ENCODE measurements around the gene PTGFR.

Gene PTGFR

GRCh38 chr1:78520216-78520615 lies 29.4 kb downstream of the PTGFR start:
- DNase-seq (ENCODE audit: low read depth in 2 of 2) = no peak

GRCh38 chr1:78520843-78521242 lies 30.1 kb downstream of the PTGFR start:
- no peak for DNase-seq (ENCODE audit: low read depth in 2 of 2)

- DNase-seq (ENCODE audit: low read depth in 2 of 2) = no peak
Observed at GRCh38 chr1:78522136-78522535, 31.4 kb downstream of the PTGFR start.

- no peak for DNase-seq (ENCODE audit: low read depth in 2 of 2)
Observed at GRCh38 chr1:78526496-78526895, 35.7 kb downstream of the PTGFR start.

GRCh38 chr1:78527706-78528105 lies 36.9 kb downstream of the PTGFR start:
- DNase-seq (ENCODE audit: low read depth in 2 of 2) = no peak

GRCh38 chr1:78533527-78533926 lies 42.8 kb downstream of the PTGFR start:
- DNase-seq (ENCODE audit: low read depth in 2 of 2) = no peak

- no peak for DNase-seq (ENCODE audit: low read depth in 2 of 2)
Observed at GRCh38 chr1:78535286-78535685, 44.5 kb downstream of the PTGFR start.

GRCh38 chr1:78536427-78536826 lies 45.7 kb downstream of the PTGFR start:
- no peak for DNase-seq (ENCODE audit: low read depth in 2 of 2)

- DNase-seq (ENCODE audit: low read depth in 2 of 2) = no peak
Observed at GRCh38 chr1:78540048-78540447, 49.3 kb downstream of the PTGFR start.

GRCh38 chr1:78541479-78541878 lies 50.7 kb downstream of the PTGFR start:
- DNase-seq (ENCODE audit: low read depth in 2 of 2) = no peak

- DNase-seq (ENCODE audit: low read depth in 2 of 2) = no peak
Observed at GRCh38 chr1:78543941-78544643, 53.3 kb downstream of the PTGFR start.

- no peak for DNase-seq (ENCODE audit: low read depth in 2 of 2)
Observed at GRCh38 chr1:78547081-78547480, 56.3 kb downstream of the PTGFR start.

GRCh38 chr1:78549331-78549730 lies 58.6 kb downstream of the PTGFR start:
- no peak for DNase-seq (ENCODE audit: low read depth in 2 of 2)

GRCh38 chr1:78549891-78550290 lies 59.1 kb downstream of the PTGFR start:
- no peak for DNase-seq (ENCODE audit: low read depth in 2 of 2)

- DNase-seq (ENCODE audit: low read depth in 2 of 2) = no peak
Observed at GRCh38 chr1:78553859-78554258, 63.1 kb downstream of the PTGFR start.

- no peak for DNase-seq (ENCODE audit: low read depth in 2 of 2)
Observed at GRCh38 chr1:78554840-78555239, 64.1 kb downstream of the PTGFR start.

- no peak for DNase-seq (ENCODE audit: low read depth in 2 of 2)
Observed at GRCh38 chr1:78559680-78560079, 68.9 kb downstream of the PTGFR start.

GRCh38 chr1:78560811-78561210 lies 70.0 kb downstream of the PTGFR start:
- DNase-seq (ENCODE audit: low read depth in 2 of 2) = no peak

GRCh38 chr1:78561856-78562255 lies 71.1 kb downstream of the PTGFR start:
- no peak for DNase-seq (ENCODE audit: low read depth in 2 of 2)

GRCh38 chr1:78565393-78565792 lies 74.6 kb downstream of the PTGFR start:
- DNase-seq (ENCODE audit: low read depth in 2 of 2) = no peak

- DNase-seq (ENCODE audit: low read depth in 2 of 2) = no peak
Observed at GRCh38 chr1:78570539-78570938, 79.8 kb downstream of the PTGFR start.

- no peak for DNase-seq (ENCODE audit: low read depth in 2 of 2)
Observed at GRCh38 chr1:78577257-78578100, 86.7 kb downstream of the PTGFR start.

GRCh38 chr1:78586572-78586971 lies 95.8 kb downstream of the PTGFR start:
- no peak for DNase-seq (ENCODE audit: low read depth in 2 of 2)

Data from stimulated activated CD8-positive, alpha-beta memory T cell treated with anti-CD3 and anti-CD28 coated beads, Interleukin-15, amount 100 ng/mL, for 48 hours (primary cell).